ENCODE results near the gene PKN3. TPM values are rescaled to one million over a fixed set of nuclear protein-coding genes. Genes with fewer than 3 reads are reported as not detected.
A peak's percentile ranks its signal among the peaks of the same experiment; 100 is the strongest.

PKN3 gene
- total and polyA plus RNA-seq, 9 of the 15 experiments (the other 6 are each of a cell fraction or from before 2014, with no cell fraction given) = 0.82 to 49.2 (median 19.7) TPM

GRCh38 chr9:128762671-128763449 is 60.6 kb downstream of the PKN3 start:
- peak overlapping the region; percentile 45; the same call in 2 of the 3 replicates for H3K27ac ChIP-seq (ENCODE audit: extremely low read depth, low read depth, low read length)
- H3K9me1 ChIP-seq (ENCODE audit: control insufficient read depth, insufficient read depth, low read length) = peaks cover 3% of the 10 kb centered on the region
- H3K79me2 ChIP-seq (ENCODE audit: control insufficient read depth, insufficient read depth, low read length) = no peaks in the 10 kb centered on the region
- no TSS peak for BruUV-seq (replicated peaks)
- no peak overlapping the region for H3K4me2 ChIP-seq (ENCODE audit: insufficient read depth, low read length)
- H2AFZ ChIP-seq (ENCODE audit: low read depth, low read length) = no peak overlapping the region
- peak; percentile 11 for FAIRE-seq
- no peak overlapping the region for H3K4me3 ChIP-seq
- peaks cover 7 to 16% of the 10 kb centered on the region in 2 experiments; a peak in 4 of 5 replicates for H3K4me1 ChIP-seq (replicated peaks in 1 of 2; ENCODE audit: control insufficient read depth in 2 of 2, insufficient read depth in 2 of 2, low read length in 2 of 2)
- in situ Hi-C loops (cut with MboI) = no loop called here
- WGBS (ENCODE audit: insufficient coverage, low coverage, missing lambda C conversion rate) = 70% methylated on average over 9 of the region's 9 CpGs
- intact Hi-C loops (cut with micrococcal nuclease) = loop anchor here (5.0 kb wide), 1 partner anchor 54 kb away; the partner anchor contains the start of gene ENDOG
- no peak for ATAC-seq
- no peak for DNase-seq (ENCODE audit: extremely low read depth in 1 of 4, low spot score in 3 of 4)
- ChIA-PET CTCF (ENCODE audit: low intra/inter-chr PET ratio) (no interaction called here), POLR2A (interaction anchor here (0.7 to 1.2 kb wide), 3 partner anchors 8 to 65 kb away, joined by 3 to 5 read pairs (median 4); no protein-coding TSS in a partner anchor)
- H3K27me3 ChIP-seq (ENCODE audit: control insufficient read depth in 2 of 2, insufficient read depth in 2 of 2, low read length in 2 of 2) = no peaks in the 10 kb centered on the region
- peak overlapping the region in 1 of 2 experiments; percentile 61; a peak in 1 of 4 replicates for H3K9ac ChIP-seq (ENCODE audit: insufficient read depth in 1 of 2, low read depth in 2 of 2, low read length in 2 of 2)
- H3K9me3 ChIP-seq (replicated peaks; ENCODE audit: control insufficient read depth, insufficient read depth, low read depth, low read length) = no peaks in the 10 kb centered on the region
- peaks cover 5% of the 10 kb centered on the region; the same call in 1 of the 3 replicates for H3K36me3 ChIP-seq (ENCODE audit: control insufficient read depth, insufficient read depth, low read length)
- H4K20me1 ChIP-seq (replicated peaks; ENCODE audit: control insufficient read depth, insufficient read depth, low read length) = no peaks in the 10 kb centered on the region
- TF ChIP-seq CC2D1A (IDR thresholded peaks at IDR 0.05) (no peak), HEY1 (CRISPR knock-in tag; IDR thresholded peaks at IDR 0.05; ENCODE audit: borderline replicate concordance) (no peak), GTF2B (IDR thresholded peaks at IDR 0.05; ENCODE audit: extremely low read depth, insufficient read length) (no peak), ATF7 (IDR thresholded peaks at IDR 0.05) (no peak), ZNF79 (CRISPR knock-in tag; IDR thresholded peaks at IDR 0.05; ENCODE audit: low read depth) (no peak), ZNF316 (IDR thresholded peaks at IDR 0.05) (peak; percentile 76), ADNP (tag; IDR thresholded peaks at IDR 0.05) (no peak), NFE2 (IDR thresholded peaks at IDR 0.05; ENCODE audit: low read depth) (peak; percentile 17; the same call in 1 of the 2 replicates), TSHZ1 (CRISPR knock-in tag; IDR thresholded peaks at IDR 0.05) (no peak), ARID4B (CRISPR knock-in tag; IDR thresholded peaks at IDR 0.05) (no peak), ZNF584 (CRISPR knock-in tag; IDR thresholded peaks at IDR 0.05; ENCODE audit: low read depth) (no peak), ZNF586 (CRISPR knock-in tag; conservative IDR thresholded peaks at IDR 0.05) (no peak), MAFF (IDR thresholded peaks at IDR 0.05; ENCODE audit: low read length) (no peak; the same call in 1 of the 2 replicates), C11orf30 (IDR thresholded peaks at IDR 0.05; ENCODE audit: low read depth) (peak; percentile 71)

All from K562 (cell line).